Fibroblast of peridontal ligament (primary cell): ENCODE measurements around the gene ASB15.
"Not testable (repeated sequence)": the region's sequence is repeated elsewhere in the genome, so short reads cannot be mapped to it uniquely, and the experiment has no call there.

Experiments used
- DNase-seq: peaks from one replicate; pipeline ENCODE4 v3.0.0-alpha.2; 2010; ENCODE audit errors: extremely low read depth

ASB15 gene

DNA sequence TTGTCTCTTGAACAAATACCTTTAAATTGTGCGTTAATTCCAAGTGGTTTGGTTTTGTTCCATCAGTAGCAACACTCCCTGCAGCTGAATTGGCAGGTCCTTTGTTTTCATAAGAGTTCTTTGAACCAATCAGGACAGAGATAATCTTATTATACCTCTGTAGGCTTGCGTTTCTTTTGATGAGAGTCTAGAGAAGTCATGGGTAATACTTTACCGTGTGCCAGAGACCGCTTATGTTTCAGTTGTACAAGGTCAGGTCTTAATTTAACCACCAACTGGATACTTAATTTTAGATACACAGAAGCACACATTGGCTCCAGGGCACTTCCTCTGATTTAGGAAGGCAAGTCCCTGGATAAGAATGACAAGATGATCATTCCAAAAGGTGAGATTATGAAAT, at the start of gene ASB15:
ASB15 (plus strand) TSS at position 292 of the 400 bp plus-strand sequence. CDS start 12,682 bp downstream, outside the sequence.
- DNase-seq = no peak

DNA sequence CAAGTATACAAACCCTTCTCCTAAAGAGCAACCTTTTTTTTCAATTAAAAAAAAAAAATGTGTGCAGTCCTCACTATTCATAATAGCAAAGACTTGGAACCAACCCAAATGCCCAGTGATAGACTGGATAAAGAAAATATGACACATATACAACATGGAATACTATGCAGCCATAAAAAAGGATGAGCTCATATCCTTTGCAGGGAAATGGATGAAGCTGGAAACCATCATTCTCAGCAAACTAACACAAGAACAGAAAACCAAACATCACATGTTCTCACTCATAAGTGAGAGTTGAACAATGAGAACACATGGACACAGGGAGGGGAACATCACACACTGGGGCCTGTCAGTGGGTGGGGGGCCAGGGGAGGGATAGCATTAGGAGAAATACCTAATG, 49.5 kb upstream of the ASB15 start:
- not testable (repeated sequence) for DNase-seq

- DNase-seq = no peak
Observed at GRCh38 chr7:123552641-123553040, 49.0 kb upstream of the ASB15 start.

DNA sequence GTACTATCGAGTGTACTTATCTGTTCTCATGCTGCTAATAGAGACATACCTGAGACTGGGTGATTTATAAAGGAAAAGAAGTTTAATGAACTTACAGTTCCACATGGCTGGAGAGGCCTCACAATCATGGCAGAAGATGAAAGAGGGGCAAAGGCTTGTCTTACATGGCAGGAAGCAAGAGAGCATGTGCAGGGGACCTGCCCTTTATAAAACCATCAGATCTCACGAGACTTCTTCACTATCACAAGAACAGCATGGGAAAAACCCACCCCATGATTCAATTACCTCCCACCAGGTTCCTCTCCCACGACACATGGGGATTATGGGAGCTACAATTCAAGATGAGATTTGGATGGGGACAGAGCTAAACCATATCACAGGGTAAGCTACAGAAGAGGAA, 48.5 kb upstream of the ASB15 start:
- no peak for DNase-seq

GRCh38 chr7:123555484-123555883, 46.1 kb upstream of the ASB15 start:
- DNase-seq = no peak

DNA sequence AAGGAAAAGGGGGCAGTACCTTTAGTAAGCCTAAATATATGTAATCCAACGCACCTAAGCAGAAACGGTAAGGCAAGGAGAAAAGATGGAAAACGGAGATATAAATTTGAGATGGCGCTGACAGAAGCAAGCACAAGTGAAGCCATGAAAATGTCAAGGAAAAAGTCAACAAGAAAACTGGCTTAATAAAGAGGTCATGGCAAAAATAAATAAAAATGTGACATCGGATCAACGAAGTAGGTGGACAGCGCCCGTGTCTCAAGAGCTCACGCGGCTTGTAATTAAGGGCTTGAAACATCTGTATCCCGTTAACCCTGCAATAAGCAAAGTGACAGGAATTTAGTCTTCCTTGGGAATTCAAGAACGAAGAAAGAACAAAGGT, 44.6 kb upstream of the ASB15 start:
- DNase-seq = peak; percentile 37

GRCh38 chr7:123557398-123558288, 44.0 kb upstream of the ASB15 start, which contains the start of gene NDUFA5:
TSS of gene NDUFA5 (minus strand) at chr7:123557818. CDS start at chr7:123557795, 23 bp downstream.
- DNase-seq = peak; percentile 100

DNA sequence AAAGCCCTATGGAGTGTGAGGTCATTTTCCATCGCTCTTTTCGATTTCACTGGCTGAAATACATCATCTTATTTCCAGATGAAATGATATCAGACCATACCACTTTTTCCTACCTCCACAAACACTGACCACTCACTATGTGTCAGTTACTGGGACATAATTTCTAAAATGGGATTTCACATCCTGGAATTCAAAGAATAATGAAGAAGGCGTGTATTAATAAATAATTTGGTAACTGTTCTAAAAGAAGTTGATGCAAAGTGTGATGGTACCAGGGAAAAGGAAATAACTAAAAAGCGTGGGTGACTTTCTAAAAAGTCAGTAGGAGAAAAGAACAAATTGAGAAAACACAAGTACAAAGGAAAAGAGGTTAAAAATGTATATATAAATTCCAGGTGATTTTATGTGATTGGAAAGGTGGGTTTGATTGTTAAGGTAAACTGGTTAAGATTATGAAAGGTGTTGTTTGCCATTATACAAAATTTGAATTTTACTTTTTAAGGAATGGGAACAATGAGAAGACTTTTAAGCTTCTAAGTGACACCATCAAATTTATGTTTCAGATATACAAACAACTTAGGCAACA, 43.2 kb upstream of the ASB15 start:
- no peak for DNase-seq

DNA sequence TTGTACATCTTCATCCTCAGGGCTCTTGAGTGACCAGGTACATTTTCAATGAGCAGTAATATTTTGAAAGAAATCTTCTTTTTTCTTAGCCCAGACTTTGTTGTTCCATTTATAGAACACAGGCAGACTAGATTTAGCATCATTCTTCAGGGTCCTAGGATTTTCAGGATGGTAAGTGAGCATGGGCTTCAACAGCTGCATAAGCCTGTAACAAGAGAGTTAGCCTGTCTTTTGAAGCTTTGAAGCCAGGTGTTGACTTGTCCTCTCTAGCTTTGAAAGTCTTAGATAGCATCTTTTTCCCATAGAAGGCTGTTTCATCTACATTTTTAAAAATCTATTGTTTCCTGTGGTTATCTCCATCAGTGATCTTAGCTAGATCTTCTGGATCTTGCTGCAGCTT, 39.5 kb upstream of the ASB15 start:
- no peak for DNase-seq

- DNase-seq = no peak
Observed at GRCh38 chr7:123569352-123570010, 32.1 kb upstream of the ASB15 start.

- DNase-seq = no peak
Observed at GRCh38 chr7:123570390-123571182, 31.0 kb upstream of the ASB15 start.

GRCh38 chr7:123571187-123571586, 30.4 kb upstream of the ASB15 start:
- no peak for DNase-seq

GRCh38 chr7:123571684-123572083, 29.9 kb upstream of the ASB15 start:
- no peak for DNase-seq

DNA sequence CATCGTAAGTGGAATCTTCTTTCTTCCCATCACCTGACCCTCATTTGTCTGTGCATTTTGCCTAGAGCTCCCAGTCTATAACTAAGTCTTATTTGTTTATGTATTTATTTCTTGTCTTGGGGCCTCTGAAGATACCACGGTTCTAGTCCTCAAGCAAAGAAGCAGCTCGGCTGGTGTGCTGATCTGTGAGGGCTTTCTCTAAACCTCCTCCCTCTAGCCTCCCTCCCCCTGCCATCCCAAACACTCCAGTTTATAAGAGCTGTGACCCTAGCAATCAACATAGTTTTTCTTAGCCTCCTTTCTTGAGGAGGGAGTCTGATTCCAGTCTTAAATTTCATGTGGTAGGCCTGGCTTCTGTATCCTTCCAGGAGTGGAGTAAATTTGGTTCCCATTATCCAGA, 28.3 kb upstream of the ASB15 start:
- DNase-seq = no peak

- DNase-seq = no peak
Observed at GRCh38 chr7:123573896-123574467, 27.6 kb upstream of the ASB15 start.

DNA sequence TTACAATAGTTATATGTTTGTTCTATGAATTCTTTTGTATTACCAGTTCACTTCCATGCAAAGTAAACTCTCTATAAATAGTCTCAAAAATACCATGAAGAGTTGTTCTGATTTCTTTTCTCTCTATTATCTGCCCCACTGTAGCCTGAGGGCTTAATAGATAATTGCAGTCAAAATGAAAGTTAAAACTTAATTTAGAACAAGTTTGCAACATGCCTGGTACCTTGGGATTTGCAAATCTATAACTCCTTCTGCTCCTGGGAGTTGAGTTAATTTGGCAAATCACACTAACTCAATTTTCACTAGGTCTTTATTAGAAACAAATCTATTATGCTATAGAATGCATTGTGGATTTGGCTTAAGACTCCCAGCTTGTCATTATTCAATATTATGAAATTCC, 22.2 kb upstream of the ASB15 start:
- DNase-seq = no peak

- DNase-seq = peak; percentile 55
Observed at GRCh38 chr7:123580406-123581161, 21.0 kb upstream of the ASB15 start.

DNA sequence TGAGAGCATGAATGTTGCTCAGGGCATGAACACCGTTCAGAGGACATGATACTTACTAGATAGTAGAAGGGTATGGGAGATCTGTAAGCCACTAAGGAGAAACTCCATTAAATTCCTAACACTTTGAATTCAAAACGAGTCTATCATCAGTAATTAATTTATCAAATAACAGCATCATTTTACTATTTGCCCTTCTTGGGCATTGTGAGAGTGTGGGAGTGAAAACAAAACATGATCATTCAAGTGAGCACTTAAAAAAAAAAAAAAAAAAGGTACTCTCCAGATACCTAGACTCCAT, 20.5 kb upstream of the ASB15 start:
- DNase-seq = no peak

- DNase-seq = no peak
Observed at GRCh38 chr7:123583821-123584220, 17.8 kb upstream of the ASB15 start.

DNA sequence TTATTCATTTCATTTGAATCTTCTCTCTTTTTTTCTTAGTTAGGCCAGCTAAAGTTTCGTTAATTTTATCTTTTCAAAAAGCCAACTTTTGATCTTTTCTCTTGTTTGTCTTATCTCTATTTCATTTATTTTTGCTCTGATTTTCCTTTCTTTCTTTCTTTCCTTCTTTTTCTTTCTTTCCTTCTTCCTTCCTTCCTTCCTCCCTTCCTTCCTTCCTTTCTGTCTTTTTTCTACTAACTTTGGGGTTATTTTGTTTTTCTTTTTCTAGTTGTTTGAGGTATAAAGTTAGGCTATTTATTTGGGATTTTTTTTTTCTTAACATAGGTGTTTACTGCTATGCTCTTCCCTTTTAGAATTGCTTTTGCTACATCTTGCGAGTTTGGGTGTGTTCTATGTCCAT, 13.2 kb upstream of the ASB15 start:
- no peak for DNase-seq

- DNase-seq = no peak
Observed at GRCh38 chr7:123594813-123595241, 6.8 kb upstream of the ASB15 start.
